GM12878 (cell line): Measurements from ENCODE around the gene SRSF11. TPM values are rescaled to one million over a fixed set of nuclear protein-coding genes. Genes with fewer than 3 reads are reported as not detected.
A peak's percentile ranks its signal among the peaks of the same experiment; 100 is the strongest.

Experiments used
- CBX3 ChIP-seq: fragments of 200-600 bp; sonication (generic); IDR thresholded peaks from 2 replicates; pipeline ENCODE4 v1.6.1; 2016; ENCODE audit warnings: low read depth, borderline replicate concordance
- CBX5 ChIP-seq: sonication (generic); IDR thresholded peaks from 2 replicates; pipeline ENCODE4 v1.6.1; 2016; ENCODE audit warnings: low read depth, moderate library complexity, mild to moderate bottlenecking, inconsistent platforms
- CHD4 ChIP-seq: fragments of 200-600 bp; sonication (generic); IDR thresholded peaks from 2 replicates; pipeline ENCODE4 v1.6.1; 2016; ENCODE audit warnings: mild to moderate bottlenecking
- FOXK2 ChIP-seq: fragments of 450-650 bp; IDR thresholded peaks from 2 replicates; pipeline ENCODE4 v1.6.1; 2017; ENCODE audit warnings: mild to moderate bottlenecking, moderate library complexity
- IRF3 ChIP-seq: fragments of 450-650 bp; IDR thresholded peaks from 2 replicates; pipeline ENCODE4 v1.6.1; 2014; ENCODE audit warnings: mild to moderate bottlenecking
- LARP7 ChIP-seq: fragments of 450-650 bp; IDR thresholded peaks from 2 replicates; pipeline ENCODE4 v1.6.1; 2017; ENCODE audit warnings: mild to moderate bottlenecking
- NR2C1 ChIP-seq: fragments of 450-650 bp; IDR thresholded peaks from 2 replicates; pipeline ENCODE4 v1.6.1; 2017; ENCODE audit warnings: antibody characterized with exemption, mild to moderate bottlenecking, moderate library complexity
- PAX8 ChIP-seq: fragments of 450-650 bp; IDR thresholded peaks from 2 replicates; pipeline ENCODE4 v1.6.1; 2017; ENCODE audit warnings: mild to moderate bottlenecking, moderate library complexity
- PML ChIP-seq: IDR thresholded peaks from 2 replicates; pipeline ENCODE4 v1.6.1; 2012; ENCODE audit warnings: low read length, inconsistent platforms
- POLR2A ChIP-seq: IDR thresholded peaks from 2 replicates; pipeline ENCODE4 v1.6.1; 2011; ENCODE audit warnings: low read depth, mild to moderate bottlenecking, low read length
- RELA ChIP-seq: fragments of 450-650 bp; IDR thresholded peaks from 2 replicates; pipeline ENCODE4 v1.8.0; 2014; ENCODE audit warnings: borderline replicate concordance; ENCODE audit not compliant: partially characterized antibody
- SIN3A ChIP-seq: IDR thresholded peaks from 2 replicates; pipeline ENCODE4 v1.6.1; 2012; ENCODE audit warnings: low read depth, low read length, improper control_type of control experiment
- SMC3 ChIP-seq: IDR thresholded peaks from 2 replicates; pipeline ENCODE4 v1.6.1; 2011; ENCODE audit warnings: low read length, improper control_type of control experiment, borderline replicate concordance
- SP1 ChIP-seq: IDR thresholded peaks from one replicate; pipeline ENCODE4 v1.6.1; 2011; ENCODE audit warnings: low read depth, low read length
- STAT3 ChIP-seq: IDR thresholded peaks from 2 replicates; pipeline ENCODE4 v1.6.1; 2011; ENCODE audit warnings: low read depth, low read length, improper control_type of control experiment
- SUZ12 ChIP-seq: fragments of 200-600 bp; sonication (generic); IDR thresholded peaks from one replicate; pipeline ENCODE4 v1.6.1; 2018; ENCODE audit warnings: antibody characterized with exemption, mild to moderate bottlenecking; ENCODE audit not compliant: unreplicated experiment
- TARDBP ChIP-seq: IDR thresholded peaks from 2 replicates; pipeline ENCODE4 v1.6.1; 2016; ENCODE audit warnings: borderline replicate concordance
- ZNF217 ChIP-seq: fragments of 450-650 bp; IDR thresholded peaks from 2 replicates; pipeline ENCODE4 v1.6.1; 2017; ENCODE audit warnings: antibody characterized with exemption, mild to moderate bottlenecking
- ZNF24 ChIP-seq: fragments of 450-650 bp; IDR thresholded peaks from 2 replicates; pipeline ENCODE4 v1.6.1; 2017; ENCODE audit warnings: antibody characterized with exemption, mild to moderate bottlenecking
- polyA plus RNA-seq, 11 experiments: library from polyadenylated mRNA; depleted of rRNA in 4 of 11; unstranded in 6 of 11; stranded (reverse) in 5 of 11; fragments of >200 nt; fragmentation: Nextera tagmentation in 4 of 11; fragmentation: Illumina TruSeq in 1 of 11; extraction: Ambion mirVana in 4 of 11; extraction: Trizol in 1 of 11; gene quantifications; 1 replicate in 1 of 11; 2 replicates in 10 of 11; pipeline versions ENCODE4 v1.2.1 to v1.2.3, GENCODE V29; 2011 to 2016; ENCODE audit warnings: inconsistent platforms in 2 of 11, missing spikeins in 2 of 11, low read depth in 1 of 11
- total RNA-seq, 4 experiments: library from RNA; depleted of rRNA in 3 of 4; stranded (reverse); fragments of >200 nt in 3 of 4; fragmentation: Illumina TruSeq in 1 of 4; extraction: Trizol in 1 of 4; gene quantifications; 2 replicates each; pipeline versions ENCODE4 v1.2.1 to v1.2.3, GENCODE V29; 2013 to 2021
- TF ChIP-seq, protein P1 (sequence below): fragments of 450-650 bp; IDR thresholded peaks from 2 replicates; pipeline ENCODE4 v1.6.1; 2016; ENCODE audit warnings: mild to moderate bottlenecking
- TF ChIP-seq, protein P2 (sequence below): IDR thresholded peaks from 2 replicates; pipeline ENCODE4 v1.6.1; 2012; ENCODE audit warnings: low read depth, low read length, improper control_type of control experiment
- TF ChIP-seq, protein P3 (sequence below): IDR thresholded peaks from 2 replicates; pipeline ENCODE4 v1.6.1; 2011; ENCODE audit warnings: borderline replicate concordance, low read depth, mild to moderate bottlenecking, moderate library complexity, low read length; ENCODE audit not compliant: insufficient read depth, poor library complexity, severe bottlenecking
- TF ChIP-seq, protein P4 (sequence below): fragments of 450-650 bp; IDR thresholded peaks from 2 replicates; pipeline ENCODE4 v1.6.1; 2017; ENCODE audit warnings: mild to moderate bottlenecking, moderate library complexity

SRSF11 gene
- total and polyA plus RNA-seq, 10 of the 15 experiments (the other 5 are each of a cell fraction or from before 2014, with no cell fraction given) = 83.0 to 424 (median 207) TPM

GRCh38 chr1:70221238-70222121 is at the start of gene SRSF11 (continued):
- TF ChIP-seq, protein P1, sequence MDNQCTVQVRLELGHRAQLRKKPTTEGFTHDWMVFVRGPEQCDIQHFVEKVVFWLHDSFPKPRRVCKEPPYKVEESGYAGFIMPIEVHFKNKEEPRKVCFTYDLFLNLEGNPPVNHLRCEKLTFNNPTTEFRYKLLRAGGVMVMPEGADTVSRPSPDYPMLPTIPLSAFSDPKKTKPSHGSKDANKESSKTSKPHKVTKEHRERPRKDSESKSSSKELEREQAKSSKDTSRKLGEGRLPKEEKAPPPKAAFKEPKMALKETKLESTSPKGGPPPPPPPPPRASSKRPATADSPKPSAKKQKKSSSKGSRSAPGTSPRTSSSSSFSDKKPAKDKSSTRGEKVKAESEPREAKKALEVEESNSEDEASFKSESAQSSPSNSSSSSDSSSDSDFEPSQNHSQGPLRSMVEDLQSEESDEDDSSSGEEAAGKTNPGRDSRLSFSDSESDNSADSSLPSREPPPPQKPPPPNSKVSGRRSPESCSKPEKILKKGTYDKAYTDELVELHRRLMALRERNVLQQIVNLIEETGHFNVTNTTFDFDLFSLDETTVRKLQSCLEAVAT = peak; percentile 56; the same call in 1 of the 2 replicates
- TF ChIP-seq ZNF24 (no peak), STAT3 (no peak), CBX5 (peak; percentile 80; the same call in 1 of the 2 replicates), FOXK2 (no peak), PML (peak; percentile 55), POLR2A (peak; percentile 95), ZNF217 (no peak), SMC3 (no peak), LARP7 (peak; percentile 84), RELA (no peak), CBX3 (no peak), TARDBP (0 out of 2 replicates have a peak, but pooled peaks have one; percentile 23), NR2C1 (no peak), SUZ12 (no peak), CHD4 (no peak), IRF3 (no peak), SIN3A (no peak), SP1 (no peak), PAX8 (no peak)
- TF ChIP-seq, protein P2, sequence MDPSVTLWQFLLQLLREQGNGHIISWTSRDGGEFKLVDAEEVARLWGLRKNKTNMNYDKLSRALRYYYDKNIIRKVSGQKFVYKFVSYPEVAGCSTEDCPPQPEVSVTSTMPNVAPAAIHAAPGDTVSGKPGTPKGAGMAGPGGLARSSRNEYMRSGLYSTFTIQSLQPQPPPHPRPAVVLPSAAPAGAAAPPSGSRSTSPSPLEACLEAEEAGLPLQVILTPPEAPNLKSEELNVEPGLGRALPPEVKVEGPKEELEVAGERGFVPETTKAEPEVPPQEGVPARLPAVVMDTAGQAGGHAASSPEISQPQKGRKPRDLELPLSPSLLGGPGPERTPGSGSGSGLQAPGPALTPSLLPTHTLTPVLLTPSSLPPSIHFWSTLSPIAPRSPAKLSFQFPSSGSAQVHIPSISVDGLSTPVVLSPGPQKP = no peak
- TF ChIP-seq, protein P3, sequence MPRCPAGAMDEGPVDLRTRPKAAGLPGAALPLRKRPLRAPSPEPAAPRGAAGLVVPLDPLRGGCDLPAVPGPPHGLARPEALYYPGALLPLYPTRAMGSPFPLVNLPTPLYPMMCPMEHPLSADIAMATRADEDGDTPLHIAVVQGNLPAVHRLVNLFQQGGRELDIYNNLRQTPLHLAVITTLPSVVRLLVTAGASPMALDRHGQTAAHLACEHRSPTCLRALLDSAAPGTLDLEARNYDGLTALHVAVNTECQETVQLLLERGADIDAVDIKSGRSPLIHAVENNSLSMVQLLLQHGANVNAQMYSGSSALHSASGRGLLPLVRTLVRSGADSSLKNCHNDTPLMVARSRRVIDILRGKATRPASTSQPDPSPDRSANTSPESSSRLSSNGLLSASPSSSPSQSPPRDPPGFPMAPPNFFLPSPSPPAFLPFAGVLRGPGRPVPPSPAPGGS = peak; percentile 70
- TF ChIP-seq, protein P4, sequence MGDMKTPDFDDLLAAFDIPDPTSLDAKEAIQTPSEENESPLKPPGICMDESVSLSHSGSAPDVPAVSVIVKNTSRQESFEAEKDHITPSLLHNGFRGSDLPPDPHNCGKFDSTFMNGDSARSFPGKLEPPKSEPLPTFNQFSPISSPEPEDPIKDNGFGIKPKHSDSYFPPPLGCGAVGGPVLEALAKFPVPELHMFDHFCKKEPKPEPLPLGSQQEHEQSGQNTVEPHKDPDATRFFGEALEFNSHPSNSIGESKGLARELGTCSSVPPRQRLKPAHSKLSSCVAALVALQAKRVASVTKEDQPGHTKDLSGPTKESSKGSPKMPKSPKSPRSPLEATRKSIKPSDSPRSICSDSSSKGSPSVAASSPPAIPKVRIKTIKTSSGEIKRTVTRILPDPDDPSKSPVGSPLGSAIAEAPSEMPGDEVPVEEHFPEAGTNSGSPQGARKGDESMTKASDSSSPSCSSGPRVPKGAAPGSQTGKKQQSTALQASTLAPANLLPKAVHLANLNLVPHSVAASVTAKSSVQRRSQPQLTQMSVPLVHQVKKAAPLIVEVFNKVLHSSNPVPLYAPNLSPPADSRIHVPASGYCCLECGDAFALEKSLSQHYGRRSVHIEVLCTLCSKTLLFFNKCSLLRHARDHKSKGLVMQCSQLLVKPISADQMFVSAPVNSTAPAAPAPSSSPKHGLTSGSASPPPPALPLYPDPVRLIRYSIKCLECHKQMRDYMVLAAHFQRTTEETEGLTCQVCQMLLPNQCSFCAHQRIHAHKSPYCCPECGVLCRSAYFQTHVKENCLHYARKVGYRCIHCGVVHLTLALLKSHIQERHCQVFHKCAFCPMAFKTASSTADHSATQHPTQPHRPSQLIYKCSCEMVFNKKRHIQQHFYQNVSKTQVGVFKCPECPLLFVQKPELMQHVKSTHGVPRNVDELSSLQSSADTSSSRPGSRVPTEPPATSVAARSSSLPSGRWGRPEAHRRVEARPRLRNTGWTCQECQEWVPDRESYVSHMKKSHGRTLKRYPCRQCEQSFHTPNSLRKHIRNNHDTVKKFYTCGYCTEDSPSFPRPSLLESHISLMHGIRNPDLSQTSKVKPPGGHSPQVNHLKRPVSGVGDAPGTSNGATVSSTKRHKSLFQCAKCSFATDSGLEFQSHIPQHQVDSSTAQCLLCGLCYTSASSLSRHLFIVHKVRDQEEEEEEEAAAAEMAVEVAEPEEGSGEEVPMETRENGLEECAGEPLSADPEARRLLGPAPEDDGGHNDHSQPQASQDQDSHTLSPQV = no peak
